Pancreas (tissue), 10 donors: Measurements from ENCODE around the gene CHD2. TPM values are rescaled to one million over a fixed set of nuclear protein-coding genes. Genes with fewer than 3 reads are reported as not detected.
"Not testable (repeated sequence)": the region's sequence is repeated elsewhere in the genome, so short reads cannot be mapped to it uniquely, and the experiment has no call there.

Experiments used
- ATAC-seq, 4 donors: fragments of 200-7000 bp; cut with Tn5 transposase; one replicate each; pipeline versions ENCODE4 v1.8.0 to v1.9.1; 2020; ENCODE audit warnings: mild to moderate bottlenecking in 4 of 4, moderate library complexity in 4 of 4
- DNase-seq, 6 donors: peaks; one replicate each; pipeline ENCODE4 v3.0.0-alpha.2; 2020
- FAIRE-seq: peaks from 2 replicates; lab custom pipeline; 2012; peaks lifted over from hg19 to GRCh38; lab: Jason Lieb, UNC
- H3K27ac ChIP-seq, 4 donors: fragments of 200-600 bp; sonication (generic); 1 replicate in 3 of 4; 2 replicates in 1 of 4; pipeline versions ENCODE4 v1.5.0 to v1.8.0; 2020
- H3K27me3 ChIP-seq, 4 donors: fragments of 200-600 bp; one replicate each; pipeline ENCODE4 v1.8.0; 2021
- H3K36me3 ChIP-seq, 3 donors: fragments of 200-600 bp; sonication (generic) in 1 of 3; one replicate each; pipeline versions ENCODE4 v1.5.0 to v1.8.0; 2020 to 2021
- H3K4me1 ChIP-seq, 3 donors: fragments of 200-600 bp; one replicate each; pipeline ENCODE4 v1.8.0; 2021
- H3K4me3 ChIP-seq, 4 donors: fragments of 200-600 bp; sonication (generic) in 2 of 4; one replicate each; pipeline versions ENCODE4 v1.5.0 to v1.8.0; 2020 to 2021
- H3K9me3 ChIP-seq, 4 donors: fragments of 200-600 bp; one replicate each; pipeline ENCODE4 v1.8.0; 2021
- WGBS, 2 donors: extraction: QIAGEN DNeasy Blood & Tissue Kit; methylation state at CpG; one replicate each; pipeline ENCODE4 v1.1.7; 2013; 5-methylcytosine and 5-hydroxymethylcytosine counted together
- intact Hi-C, 3 donors: fragments of 100-400 bp; cut with DNase I; formaldehyde crosslinking; loops; one replicate each; pipeline versions ENCODE4 v1.11.1 to v1.14.2; 2022
- polyA plus RNA-seq, 2 donors: library from polyadenylated mRNA; stranded (reverse); fragments of 200-250 nt; gene quantifications; one replicate each; pipeline ENCODE4 v1.2.3, GENCODE V29; 2013
- total RNA-seq, 6 donors: library from RNA; stranded (reverse); fragmentation: NEBNext Ultra II Directional in 4 of 6; extraction: Animal tissue kit (Norgen Biotek cat#: 25700) in 4 of 6; gene quantifications; one replicate each; pipeline versions ENCODE4 v1.2.1 to v1.2.4, GENCODE V29; 2021 to 2023
- TF ChIP-seq, protein P1 (sequence below), 4 donors: fragments of 200-600 bp; sonication (generic) in 3 of 4; IDR thresholded peaks; one replicate each; pipeline versions ENCODE4 v1.5.0 to v1.8.0; 2021; ENCODE audit warnings: antibody characterized with exemption in 4 of 4
- donor health status: healthy with polysubstance abuse.
- donor health status: DM: no; HTN: no; CAD: no; lungs with moderate emphysema.
- donor health status: DM: no; HTN: no; CAD: no.
- donor health status: control.
- donor health status: control.
- donor health status: Bipolar disorder and iron deficiency.
- donor health status: DM: yes; HTN: yes; CAD: no.
- donor health status: DM: no; HTN: no; CAD: no.
- donor health status: DM: no; HTN: no; CAD: no.
- donor health status: DM: yes; HTN: yes; CAD: no.

Gene CHD2
- total and polyA plus RNA-seq, 8 donors: 27.7 to 86.3 (median 44.0) TPM

DNA sequence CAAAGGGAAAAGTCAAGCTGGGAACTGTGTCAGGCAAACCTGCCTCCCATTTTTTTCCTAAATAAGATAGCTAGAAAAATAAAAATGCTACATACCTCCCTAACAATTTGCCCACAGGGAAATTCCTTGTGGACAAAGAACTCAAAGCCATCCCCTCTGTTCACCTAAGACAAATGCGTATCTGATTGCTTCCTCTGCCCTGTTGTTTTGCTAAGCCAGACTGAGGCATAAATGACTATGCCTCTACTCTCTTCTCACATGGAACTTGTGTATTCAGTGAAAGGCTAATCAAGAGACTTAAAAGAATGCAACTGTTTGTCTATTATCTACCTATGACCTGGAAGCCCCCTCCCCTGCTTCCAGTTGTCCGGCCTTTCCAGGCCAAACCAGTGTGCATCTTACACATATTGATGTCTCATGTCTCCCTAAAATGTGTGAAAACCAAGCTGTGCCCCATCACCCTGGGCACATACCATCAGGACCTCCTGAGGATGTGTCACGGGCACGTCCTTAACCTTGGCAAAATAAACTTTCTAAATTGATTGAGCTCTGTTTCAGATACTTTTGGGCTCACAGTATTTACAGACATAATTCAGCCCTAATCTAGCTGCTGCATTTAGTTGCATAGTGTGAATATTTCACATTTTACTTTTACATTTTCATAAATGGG lies 15.8 kb downstream of the CHD2 start:
- DNase-seq (no peak), ATAC-seq (no peak), FAIRE-seq (no peak)
- intact Hi-C loops: loop anchor here in 1 of 3 donors (10.0 kb wide), 1 partner anchor 111 kb away; no protein-coding TSS in a partner anchor
- Histone ChIP-seq H3K9me3 (no peaks in the 10 kb centered on the region), H3K36me3 (no peaks in the 10 kb centered on the region), H3K27me3 (no peaks in the 10 kb centered on the region), H3K4me1 (peaks cover 14 to 77% (median 53%) of the 10 kb centered on the region in 3 donors), H3K27ac (peak overlapping the region in 2 of 4 donors; percentile 45 to 87), H3K4me3 (no peak overlapping the region)
- WGBS, 2 donors: 56 to 64% methylated on average over 4 of the region's 4 CpGs
- TF ChIP-seq, protein P1, sequence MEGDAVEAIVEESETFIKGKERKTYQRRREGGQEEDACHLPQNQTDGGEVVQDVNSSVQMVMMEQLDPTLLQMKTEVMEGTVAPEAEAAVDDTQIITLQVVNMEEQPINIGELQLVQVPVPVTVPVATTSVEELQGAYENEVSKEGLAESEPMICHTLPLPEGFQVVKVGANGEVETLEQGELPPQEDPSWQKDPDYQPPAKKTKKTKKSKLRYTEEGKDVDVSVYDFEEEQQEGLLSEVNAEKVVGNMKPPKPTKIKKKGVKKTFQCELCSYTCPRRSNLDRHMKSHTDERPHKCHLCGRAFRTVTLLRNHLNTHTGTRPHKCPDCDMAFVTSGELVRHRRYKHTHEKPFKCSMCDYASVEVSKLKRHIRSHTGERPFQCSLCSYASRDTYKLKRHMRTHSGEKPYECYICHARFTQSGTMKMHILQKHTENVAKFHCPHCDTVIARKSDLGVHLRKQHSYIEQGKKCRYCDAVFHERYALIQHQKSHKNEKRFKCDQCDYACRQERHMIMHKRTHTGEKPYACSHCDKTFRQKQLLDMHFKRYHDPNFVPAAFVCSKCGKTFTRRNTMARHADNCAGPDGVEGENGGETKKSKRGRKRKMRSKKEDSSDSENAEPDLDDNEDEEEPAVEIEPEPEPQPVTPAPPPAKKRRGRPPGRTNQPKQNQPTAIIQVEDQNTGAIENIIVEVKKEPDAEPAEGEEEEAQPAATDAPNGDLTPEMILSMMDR (IDR thresholded peaks at IDR 0.05): no peak

DNA sequence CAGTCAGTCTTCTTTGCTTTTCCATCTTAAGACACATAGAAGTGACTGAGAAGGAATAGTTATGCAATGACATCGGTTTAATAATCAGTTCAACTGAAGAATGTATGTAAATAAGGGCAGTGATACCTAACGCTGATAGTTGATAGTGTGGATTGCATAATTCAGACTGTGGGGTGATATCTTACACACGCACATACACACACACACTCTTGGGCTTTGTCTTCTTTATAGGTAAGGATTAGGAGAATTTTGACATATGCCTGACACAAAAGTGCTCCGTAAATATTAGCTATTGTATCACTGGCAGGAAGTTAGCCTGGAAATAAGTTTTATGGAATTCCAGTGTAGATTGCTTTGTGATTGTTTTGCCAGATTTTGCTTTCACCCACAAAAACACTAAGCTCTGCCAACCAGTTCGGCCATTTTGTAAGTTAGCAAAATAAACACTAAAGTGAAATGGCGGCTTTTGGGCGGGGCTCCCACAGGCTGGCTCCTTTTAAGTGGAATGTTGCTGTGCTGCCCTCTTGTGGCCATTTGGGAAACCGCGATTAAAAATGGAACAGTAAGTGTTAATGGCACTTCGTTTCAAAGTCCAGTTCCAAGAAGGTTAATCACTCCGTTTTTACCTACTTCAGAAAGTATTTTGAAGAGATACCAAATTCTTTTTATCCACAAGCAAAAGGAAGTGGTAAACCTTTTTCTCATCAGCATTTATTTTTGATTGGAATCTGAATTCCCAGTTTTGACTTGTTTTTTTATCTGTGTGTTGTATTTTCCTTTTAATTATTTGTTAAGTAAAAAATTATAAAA lies 17.7 kb downstream of the CHD2 start:
- Histone ChIP-seq H3K27ac (peak overlapping the region; percentile 25 to 92 (median 61)), H3K4me3 (peak overlapping the region in 2 of 4 donors; percentile 11 to 15), H3K9me3 (no peaks in the 10 kb centered on the region), H3K4me1 (peaks cover 28 to 87% (median 68%) of the 10 kb centered on the region in 3 donors), H3K36me3 (no peaks in the 10 kb centered on the region), H3K27me3 (no peaks in the 10 kb centered on the region)
- FAIRE-seq: peak; percentile 83
- DNase-seq: peak; percentile 90 to 95 (median 92)
- 10% methylated on average over 11 of the region's 11 CpGs for WGBS, 2 donors
- peak; percentile 73 to 80 (median 76) for ATAC-seq
- TF ChIP-seq, protein P1 (IDR thresholded peaks at IDR 0.05): peak; percentile 74 to 88 (median 78)
- intact Hi-C loops: loop anchor here in 1 of 3 donors (10.0 kb wide), 1 partner anchor 113 kb away; no protein-coding TSS in a partner anchor

GRCh38 chr15:92918881-92919280 lies 18.8 kb downstream of the CHD2 start:
- ATAC-seq, H3K4me3 ChIP-seq: not testable (repeated sequence)
- intact Hi-C loops: loop anchor here in 1 of 3 donors (10.0 kb wide), 1 partner anchor 114 kb away; no protein-coding TSS in a partner anchor

DNA sequence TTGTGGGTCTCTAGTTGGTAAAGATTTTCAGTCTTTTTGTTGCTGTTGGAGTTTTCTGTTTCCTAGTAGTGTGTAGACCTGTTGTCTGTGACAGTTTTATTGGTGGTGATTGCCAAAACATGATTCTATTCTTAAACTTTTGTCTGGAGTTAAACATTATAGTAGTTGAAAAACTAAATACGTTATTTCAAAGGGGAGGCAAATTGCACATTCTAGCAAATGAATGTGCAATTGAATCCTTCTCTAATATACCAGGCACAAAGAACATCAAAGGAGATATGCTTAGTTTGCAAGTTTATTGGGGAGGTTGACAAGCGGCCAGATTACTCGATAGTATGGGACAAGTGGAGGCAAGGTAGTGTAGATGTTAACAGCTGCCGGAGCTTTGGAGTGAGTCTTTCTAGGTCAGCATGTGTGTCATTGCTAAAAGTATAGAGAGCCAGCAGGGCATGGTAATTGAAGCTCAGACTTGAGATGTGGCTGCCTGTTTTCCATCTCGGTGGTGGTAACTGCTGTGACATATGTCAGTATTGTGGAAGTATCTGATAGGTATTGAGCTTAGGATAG lies 20.6 kb downstream of the CHD2 start:
- ATAC-seq (no peak), FAIRE-seq (no peak), DNase-seq (no peak)
- Histone ChIP-seq H3K27me3 (no peaks in the 10 kb centered on the region), H3K36me3 (peaks cover 0 to 6% (median 0%) of the 10 kb centered on the region in 3 donors), H3K9me3 (no peaks in the 10 kb centered on the region), H3K4me1 (peaks cover 25 to 69% (median 64%) of the 10 kb centered on the region in 3 donors), H3K27ac (peak overlapping the region in 3 of 4 donors; percentile 17 to 92 (median 80)), H3K4me3 (no peak overlapping the region)
- intact Hi-C loops: no loop called here
- TF ChIP-seq, protein P1 (IDR thresholded peaks at IDR 0.05): no peak
- WGBS, 2 donors: 29 to 35% methylated on average over 5 of the region's 5 CpGs

More at GRCh38 chr15:92918881-92919280, 18.8 kb downstream of the CHD2 start:
- not testable (repeated sequence) for H3K9me3 ChIP-seq, H3K27me3 ChIP-seq, DNase-seq, H3K36me3 ChIP-seq, FAIRE-seq
- Histone ChIP-seq H3K4me1 (peaks cover 30 to 79% (median 72%) of the 10 kb centered on the region in 3 donors), H3K27ac (peak overlapping the region in 2 of 4 donors; percentile 87 to 92)
- 54 to 57% methylated on average over 9 of the region's 9 CpGs for WGBS, 2 donors
